Measurements from ENCODE around the gene FAU. TPM values are rescaled to one million over a fixed set of nuclear protein-coding genes. Genes with fewer than 3 reads are reported as not detected.
A peak's percentile ranks its signal among the peaks of the same experiment; 100 is the strongest.

FAU gene
- total RNA-seq, 1 donor from 2014 or later, result 1,253 TPM

DNA sequence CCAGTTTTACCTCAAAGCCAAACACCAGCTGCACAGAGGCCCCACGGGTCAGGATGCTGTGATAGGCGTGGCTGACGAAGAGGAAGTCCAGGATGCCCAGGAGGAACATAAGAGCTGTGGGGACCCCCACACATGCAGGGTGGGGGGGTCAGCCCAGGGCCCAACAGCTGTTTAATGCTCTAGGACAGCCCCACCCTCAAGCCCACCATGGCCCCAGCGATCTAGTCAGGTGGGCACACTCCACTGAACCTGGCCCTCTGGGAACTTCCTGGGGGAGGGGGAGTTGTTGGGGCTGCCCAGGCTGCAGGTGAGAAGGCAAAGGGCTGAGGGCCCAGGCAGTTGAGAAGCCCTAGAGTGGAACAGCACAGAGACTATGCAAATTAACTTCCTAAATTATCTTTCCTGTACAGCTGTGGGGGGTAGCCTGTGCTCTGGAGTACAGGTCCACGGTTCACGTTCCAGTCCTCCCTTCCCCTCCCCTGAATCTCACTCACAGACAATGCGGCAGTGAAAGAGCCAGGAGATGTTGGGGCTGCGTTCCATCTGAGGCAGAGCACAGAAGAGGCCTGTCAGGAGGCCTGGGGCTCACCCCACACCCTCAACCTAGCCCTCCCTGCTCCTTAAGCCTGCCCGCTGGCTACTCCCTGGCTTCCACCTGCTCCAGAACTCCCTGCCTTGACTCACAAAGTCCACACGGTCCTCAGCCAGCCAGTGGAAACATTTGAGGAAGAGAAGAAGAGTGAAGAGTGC, 10.5 kb upstream of the FAU start:
- intact Hi-C loops (cut with DNase I), result no loop called here
- peaks cover 56 to 58% of the 10 kb centered on the region in 2 donors for H3K36me3 ChIP-seq

DNA sequence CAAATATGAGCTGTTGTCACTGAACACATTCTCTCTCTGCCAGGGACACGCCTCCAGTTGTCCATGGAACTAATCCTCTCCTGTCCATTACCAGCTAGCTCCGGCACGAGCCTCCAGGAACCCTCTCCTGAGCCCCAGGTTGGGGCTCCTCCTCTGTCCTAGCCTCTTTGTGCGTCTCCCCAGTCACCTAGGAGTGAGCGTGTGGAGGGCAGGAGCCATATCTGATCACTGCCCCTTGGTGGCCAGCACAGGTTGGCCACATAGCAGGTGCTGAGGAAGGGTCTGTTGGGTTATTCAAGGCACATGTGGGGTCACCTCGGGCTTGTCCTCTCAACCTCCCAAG, 9.9 kb upstream of the FAU start:
- peak overlapping the region in 1 of 2 donors; percentile 99 for H3K27ac ChIP-seq
- H3K4me1 ChIP-seq, result peaks cover 11 to 24% of the 10 kb centered on the region in 2 donors
- H3K9me3 ChIP-seq, result no peaks in the 10 kb centered on the region
- H3K36me3 ChIP-seq, result peaks cover 59 to 63% of the 10 kb centered on the region in 2 donors
- H3K4me3 ChIP-seq, result no peak overlapping the region
- H3K27me3 ChIP-seq, result no peaks in the 10 kb centered on the region
- DNase-seq (ENCODE audit: low spot score in 2 of 2), result peak in 1 of 2 donors; percentile 58
- intact Hi-C loops (cut with DNase I), result no loop called here
- no peak for TF ChIP-seq CTCF (IDR thresholded peaks at IDR 0.05)

More for the DNA sequence above, 10.5 kb upstream of the FAU start:
- no peak for TF ChIP-seq CTCF (IDR thresholded peaks at IDR 0.05)
- peak overlapping the region; percentile 95 to 99 for H3K27ac ChIP-seq
- peaks cover 11 to 24% of the 10 kb centered on the region in 2 donors for H3K4me1 ChIP-seq
- no peaks in the 10 kb centered on the region for H3K9me3 ChIP-seq
- H3K27me3 ChIP-seq, result no peaks in the 10 kb centered on the region
- peak in 1 of 2 donors; percentile 60 for DNase-seq (ENCODE audit: low spot score in 2 of 2)
- H3K4me3 ChIP-seq, result peak overlapping the region in 1 of 2 donors; percentile 99

DNA sequence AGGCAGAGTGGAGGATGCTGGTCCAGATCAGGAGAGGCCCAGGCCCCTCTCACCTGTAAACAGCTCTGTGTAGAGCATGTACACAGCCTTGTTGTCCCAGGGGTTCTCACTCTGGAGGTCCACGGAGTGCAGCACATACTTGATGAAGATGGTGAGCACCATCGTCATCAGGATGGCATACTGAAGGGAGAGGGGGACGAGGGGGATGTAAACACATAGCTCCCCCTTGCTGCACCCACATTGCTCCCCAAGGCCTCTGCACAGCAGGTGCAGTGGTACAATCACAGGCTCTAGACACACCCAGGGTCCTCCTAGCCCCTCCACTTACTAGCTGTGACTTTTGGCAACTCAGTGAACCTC, 9.5 kb upstream of the FAU start:
- peaks cover 11 to 24% of the 10 kb centered on the region in 2 donors for H3K4me1 ChIP-seq
- peak in 1 of 2 donors; percentile 55 for DNase-seq (ENCODE audit: low spot score in 2 of 2)
- no peaks in the 10 kb centered on the region for H3K27me3 ChIP-seq
- H3K4me3 ChIP-seq, result no peak overlapping the region
- no peak for TF ChIP-seq CTCF (IDR thresholded peaks at IDR 0.05)
- no peaks in the 10 kb centered on the region for H3K9me3 ChIP-seq
- peaks cover 64 to 68% of the 10 kb centered on the region in 2 donors for H3K36me3 ChIP-seq
- intact Hi-C loops (cut with DNase I), result no loop called here
- no peak overlapping the region for H3K27ac ChIP-seq

GRCh38 chr11:65130631-65131416, 8.9 kb upstream of the FAU start:
- peaks cover 11 to 20% of the 10 kb centered on the region in 2 donors for H3K4me1 ChIP-seq
- no peak overlapping the region for H3K27ac ChIP-seq
- H3K36me3 ChIP-seq, result peaks cover 70 to 72% of the 10 kb centered on the region in 2 donors
- intact Hi-C loops (cut with DNase I), result no loop called here
- H3K27me3 ChIP-seq, result no peaks in the 10 kb centered on the region
- TF ChIP-seq CTCF (IDR thresholded peaks at IDR 0.05), result no peak
- DNase-seq (ENCODE audit: low spot score in 2 of 2), result peak in 1 of 2 donors; percentile 55
- no peak overlapping the region for H3K4me3 ChIP-seq
- no peaks in the 10 kb centered on the region for H3K9me3 ChIP-seq

DNA sequence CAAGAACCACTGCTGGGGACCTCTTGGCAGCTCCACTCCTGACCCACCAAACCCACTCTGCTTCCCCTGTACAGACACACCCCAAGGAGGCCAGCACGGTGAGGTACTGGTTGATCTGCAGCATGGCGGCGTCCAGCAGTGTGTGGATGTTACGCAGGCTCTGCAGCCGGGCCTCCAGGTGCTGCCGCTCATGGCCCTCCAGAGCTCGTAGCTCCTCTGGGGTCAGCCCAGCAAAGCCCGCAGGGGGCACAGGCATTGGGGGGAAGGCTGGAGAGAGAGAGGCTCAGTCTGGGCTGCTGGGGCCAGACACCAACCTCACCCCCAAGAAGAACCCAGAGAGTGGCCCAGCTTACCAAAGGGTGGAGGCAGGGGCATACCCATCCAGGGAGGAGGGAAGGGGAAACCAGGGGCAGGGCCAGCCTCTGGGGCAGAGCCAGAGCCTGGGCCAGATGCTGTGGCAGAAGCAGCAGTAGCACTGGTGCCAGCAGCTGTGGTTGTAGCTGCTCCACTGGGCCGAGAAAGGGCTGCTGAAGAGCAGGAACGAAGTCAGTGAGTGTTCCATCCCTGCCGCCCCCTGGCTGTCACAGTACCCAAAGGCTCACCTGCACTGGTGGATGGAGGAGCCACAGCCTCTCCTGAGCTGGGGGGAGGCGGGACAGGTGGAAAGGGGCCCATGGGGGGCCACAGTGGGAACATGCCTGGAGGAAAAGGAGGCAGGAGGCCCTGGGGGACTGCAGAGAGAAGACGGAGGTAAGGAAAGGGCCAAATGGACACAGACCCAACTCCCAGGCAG, 7.9 kb upstream of the FAU start:
- H3K27me3 ChIP-seq, result no peaks in the 10 kb centered on the region
- intact Hi-C loops (cut with DNase I), result no loop called here
- DNase-seq (ENCODE audit: low spot score in 2 of 2), result peak in 1 of 2 donors; percentile 57

More for the DNA sequence above, 7.9 kb upstream of the FAU start:
- TF ChIP-seq CTCF (IDR thresholded peaks at IDR 0.05), result no peak
- Histone ChIP-seq H3K36me3 (peaks cover 79 to 82% of the 10 kb centered on the region in 2 donors), H3K27ac (no peak overlapping the region), H3K4me3 (no peak overlapping the region), H3K4me1 (peaks cover 11 to 15% of the 10 kb centered on the region in 2 donors), H3K9me3 (no peaks in the 10 kb centered on the region)

Measured in ascending aorta (tissue), 2 donors.